T-helper 17 cell (primary cell): Measurements from ENCODE around the gene AKR1E2. TPM values are rescaled to one million over a fixed set of nuclear protein-coding genes. Genes with fewer than 3 reads are reported as not detected.

ENCODE experiments used
- ATAC-seq: fragments of 150-1000 bp; cut with Tn5 transposase; 2 replicates; pipeline ENCODE4 v1.10.0; 2021; ENCODE audit warnings: mild to moderate bottlenecking, moderate library complexity
- DNase-seq, 3 donors: peaks; one replicate each; pipeline versions ENCODE4 v3.0.0 to v3.0.0-alpha.2; 2020 to 2021
- H3K9me3 ChIP-seq: one replicate; pipeline ENCODE4 v1.7.0; 2013; ENCODE audit warnings: low read length, mild to moderate bottlenecking; ENCODE audit not compliant: control insufficient read depth, poor library complexity, severe bottlenecking
- H3K27ac Mint-ChIP-seq: one replicate; pipeline ENCODE4 v1.8.0; 2022; ENCODE audit warnings: mild to moderate bottlenecking, moderate library complexity, mixed read lengths
- H3K27me3 Mint-ChIP-seq: one replicate; pipeline ENCODE4 v1.8.0; 2022; ENCODE audit warnings: mixed read lengths
- H3K36me3 Mint-ChIP-seq: one replicate; pipeline ENCODE4 v1.8.0; 2022; ENCODE audit warnings: low read depth, mixed read lengths
- H3K4me1 Mint-ChIP-seq: one replicate; pipeline ENCODE4 v1.8.0; 2022; ENCODE audit warnings: mild to moderate bottlenecking, mixed read lengths
- H3K4me3 Mint-ChIP-seq: one replicate; pipeline ENCODE4 v1.8.0; 2022; ENCODE audit warnings: mild to moderate bottlenecking, moderate library complexity, mixed read lengths
- total RNA-seq, 4 donors: library from RNA in 2 of 4; stranded (reverse) in 2 of 4; gene quantifications; one replicate each; pipeline ENCODE4 v1.2.3 and lab custom pipeline; 2022 to 2026

The AKR1E2 gene
- total RNA-seq, 2 donors from 2014 or later: 4.3 to 6.8 TPM

GRCh38 chr10:4837551-4837950 lies 11.5 kb downstream of the AKR1E2 start:
- Mint-ChIP-seq H3K36me3 (no peaks in the 10 kb centered on the region), H3K27ac (no peak overlapping the region), H3K4me3 (no peak overlapping the region), H3K4me1 (peaks cover 21% of the 10 kb centered on the region), H3K27me3 (no peaks in the 10 kb centered on the region)
- DNase-seq: no peak
- H3K9me3 ChIP-seq: no peaks in the 10 kb centered on the region
- no peak for ATAC-seq

GRCh38 chr10:4838743-4839142 lies 12.7 kb downstream of the AKR1E2 start:
- H3K27ac Mint-ChIP-seq: no peak overlapping the region
- no peaks in the 10 kb centered on the region for H3K36me3 Mint-ChIP-seq

GRCh38 chr10:4839353-4839752 lies 13.3 kb downstream of the AKR1E2 start:
- Mint-ChIP-seq H3K4me1 (peaks cover 20% of the 10 kb centered on the region), H3K27ac (no peak overlapping the region), H3K4me3 (no peak overlapping the region), H3K27me3 (no peaks in the 10 kb centered on the region), H3K36me3 (no peaks in the 10 kb centered on the region)
- H3K9me3 ChIP-seq: no peaks in the 10 kb centered on the region
- no peak for DNase-seq
- ATAC-seq: no peak

More at GRCh38 chr10:4838743-4839142, 12.7 kb downstream of the AKR1E2 start:
- Mint-ChIP-seq H3K27me3 (no peaks in the 10 kb centered on the region), H3K4me3 (no peak overlapping the region), H3K4me1 (peaks cover 21% of the 10 kb centered on the region)
- ATAC-seq (no peak), DNase-seq (no peak)
- H3K9me3 ChIP-seq: no peaks in the 10 kb centered on the region

GRCh38 chr10:4840151-4840550 lies 14.1 kb downstream of the AKR1E2 start:
- no peaks in the 10 kb centered on the region for H3K9me3 ChIP-seq
- H3K27me3 Mint-ChIP-seq: no peaks in the 10 kb centered on the region
- peaks cover 17% of the 10 kb centered on the region for H3K4me1 Mint-ChIP-seq
- DNase-seq (no peak), ATAC-seq (no peak)
- H3K4me3 Mint-ChIP-seq: no peak overlapping the region
- no peaks in the 10 kb centered on the region for H3K36me3 Mint-ChIP-seq
- H3K27ac Mint-ChIP-seq: no peak overlapping the region

GRCh38 chr10:4843525-4844180 lies 17.6 kb downstream of the AKR1E2 start:
- H3K9me3 ChIP-seq: no peaks in the 10 kb centered on the region
- Mint-ChIP-seq H3K27ac (no peak overlapping the region), H3K36me3 (no peaks in the 10 kb centered on the region), H3K4me3 (no peak overlapping the region), H3K27me3 (no peaks in the 10 kb centered on the region), H3K4me1 (peaks cover 2% of the 10 kb centered on the region)
- ATAC-seq (no peak), DNase-seq (no peak)

GRCh38 chr10:4844864-4845263 lies 18.9 kb downstream of the AKR1E2 start:
- no peaks in the 10 kb centered on the region for H3K27me3 Mint-ChIP-seq
- H3K4me1 Mint-ChIP-seq: peaks cover 7% of the 10 kb centered on the region
- ATAC-seq (no peak), DNase-seq (no peak)
- H3K4me3 Mint-ChIP-seq: no peak overlapping the region
- H3K36me3 Mint-ChIP-seq: no peaks in the 10 kb centered on the region
- no peaks in the 10 kb centered on the region for H3K9me3 ChIP-seq
- H3K27ac Mint-ChIP-seq: no peak overlapping the region

GRCh38 chr10:4845766-4846165 lies 19.8 kb downstream of the AKR1E2 start:
- no peak for ATAC-seq

GRCh38 chr10:4846775-4847174 lies 20.8 kb downstream of the AKR1E2 start:
- peaks cover 9% of the 10 kb centered on the region for H3K4me1 Mint-ChIP-seq
- no peak overlapping the region for H3K27ac Mint-ChIP-seq
- no peaks in the 10 kb centered on the region for H3K36me3 Mint-ChIP-seq
- no peaks in the 10 kb centered on the region for H3K27me3 Mint-ChIP-seq
- ATAC-seq: no peak
- H3K9me3 ChIP-seq: no peaks in the 10 kb centered on the region
- no peak overlapping the region for H3K4me3 Mint-ChIP-seq
- DNase-seq: no peak

More at GRCh38 chr10:4845766-4846165, 19.8 kb downstream of the AKR1E2 start:
- DNase-seq: no peak
- Mint-ChIP-seq H3K4me3 (no peak overlapping the region), H3K27ac (no peak overlapping the region), H3K27me3 (no peaks in the 10 kb centered on the region), H3K36me3 (no peaks in the 10 kb centered on the region), H3K4me1 (peaks cover 9% of the 10 kb centered on the region)
- H3K9me3 ChIP-seq: no peaks in the 10 kb centered on the region

- ATAC-seq (no peak), DNase-seq (no peak)
- H3K27me3 Mint-ChIP-seq: no peaks in the 10 kb centered on the region
- H3K27ac Mint-ChIP-seq: no peak overlapping the region
- no peak overlapping the region for H3K4me3 Mint-ChIP-seq
- no peaks in the 10 kb centered on the region for H3K36me3 Mint-ChIP-seq
- H3K4me1 Mint-ChIP-seq: peaks cover 9% of the 10 kb centered on the region
- H3K9me3 ChIP-seq: no peaks in the 10 kb centered on the region
Measured at GRCh38 chr10:4847561-4848355, 21.8 kb downstream of the AKR1E2 start.

- H3K4me1 Mint-ChIP-seq: peaks cover 9% of the 10 kb centered on the region
- no peaks in the 10 kb centered on the region for H3K36me3 Mint-ChIP-seq
- ATAC-seq (no peak), DNase-seq (no peak)
- H3K4me3 Mint-ChIP-seq: no peak overlapping the region
- no peaks in the 10 kb centered on the region for H3K9me3 ChIP-seq
- H3K27me3 Mint-ChIP-seq: no peaks in the 10 kb centered on the region
- H3K27ac Mint-ChIP-seq: no peak overlapping the region
Measured at GRCh38 chr10:4848356-4849041, 22.5 kb downstream of the AKR1E2 start.

- Mint-ChIP-seq H3K4me1 (peaks cover 9% of the 10 kb centered on the region), H3K36me3 (no peaks in the 10 kb centered on the region), H3K27ac (no peak overlapping the region), H3K27me3 (no peaks in the 10 kb centered on the region), H3K4me3 (no peak overlapping the region)
- DNase-seq (no peak), ATAC-seq (no peak)
- H3K9me3 ChIP-seq: no peaks in the 10 kb centered on the region
Measured at GRCh38 chr10:4849042-4849402, 23.0 kb downstream of the AKR1E2 start.

- Mint-ChIP-seq H3K36me3 (no peaks in the 10 kb centered on the region), H3K4me1 (peaks cover 7% of the 10 kb centered on the region), H3K4me3 (no peak overlapping the region), H3K27me3 (no peaks in the 10 kb centered on the region), H3K27ac (no peak overlapping the region)
- no peaks in the 10 kb centered on the region for H3K9me3 ChIP-seq
- DNase-seq (peak; percentile 71 to 82 (median 76)), ATAC-seq (peak; percentile 96)
Measured at GRCh38 chr10:4849555-4850242, 23.7 kb downstream of the AKR1E2 start.

GRCh38 chr10:4850397-4850796 lies 24.4 kb downstream of the AKR1E2 start:
- Mint-ChIP-seq H3K4me1 (peaks cover 7% of the 10 kb centered on the region), H3K27ac (no peak overlapping the region), H3K4me3 (no peak overlapping the region), H3K27me3 (no peaks in the 10 kb centered on the region), H3K36me3 (no peaks in the 10 kb centered on the region)
- ATAC-seq (no peak), DNase-seq (no peak)
- no peaks in the 10 kb centered on the region for H3K9me3 ChIP-seq
